Kidney (tissue), 14 donors: Measurements from ENCODE around the gene HIKESHI. TPM values are rescaled to one million over a fixed set of nuclear protein-coding genes. Genes with fewer than 3 reads are reported as not detected.

Experiments used
- DNase-seq, 5 donors: peaks; one replicate each; pipeline ENCODE4 v3.0.0-alpha.2; 2013 to 2020
- FAIRE-seq: peaks from 2 replicates; lab custom pipeline; 2012; peaks lifted over from hg19 to GRCh38; lab: Jason Lieb, UNC
- H3K27ac ChIP-seq, 2 donors: one replicate each; pipeline ENCODE4 v1.7.0; 2013; ENCODE audit warnings: low read depth in 2 of 2, low read length in 2 of 2, inconsistent platforms in 1 of 2
- H3K27me3 ChIP-seq: one replicate; pipeline ENCODE4 v1.7.1; 2013; ENCODE audit warnings: low read length, inconsistent platforms; ENCODE audit not compliant: control insufficient read depth, insufficient read depth
- H3K36me3 ChIP-seq, 3 donors: one replicate each; pipeline versions ENCODE4 v1.7.0 to v1.7.1; 2013; ENCODE audit warnings: low read length in 3 of 3, control low read depth in 1 of 3, inconsistent platforms in 1 of 3; ENCODE audit not compliant: insufficient read depth in 3 of 3, control insufficient read depth in 2 of 3
- H3K4me1 ChIP-seq, 3 donors: one replicate each; pipeline versions ENCODE4 v1.7.0 to v1.7.1; 2013; ENCODE audit warnings: low read length in 3 of 3, inconsistent platforms in 1 of 3, low read depth in 1 of 3; ENCODE audit not compliant: control insufficient read depth in 2 of 3, insufficient read depth in 2 of 3
- H3K4me3 ChIP-seq, 3 donors: one replicate each; pipeline versions ENCODE4 v1.7.0 to v1.8.1; 2013; ENCODE audit warnings: low read length in 3 of 3, control low read depth in 1 of 3, inconsistent platforms in 1 of 3
- H3K9ac ChIP-seq, 3 donors: one replicate each; pipeline versions ENCODE4 v1.7.0 to v1.7.1; 2013; ENCODE audit warnings: low read length in 3 of 3, control low read depth in 1 of 3, inconsistent platforms in 1 of 3
- H3K9me3 ChIP-seq, 3 donors: one replicate each; pipeline versions ENCODE4 v1.7.0 to v1.7.1; 2013; ENCODE audit warnings: low read length in 3 of 3, control low read depth in 1 of 3, inconsistent platforms in 1 of 3; ENCODE audit not compliant: control insufficient read depth in 2 of 3, insufficient read depth in 1 of 3
- intact Hi-C: fragments of 100-400 bp; cut with DNase I; formaldehyde crosslinking; loops from one replicate; pipeline ENCODE4 v1.11.1; 2022
- polyA plus RNA-seq: library from polyadenylated mRNA; stranded (reverse); fragments of 350-450 nt; fragmentation: Illumina TruSeq; extraction: RNeasy Lipid Tissue Mini Kit (QIAGEN cat#74804); gene quantifications from one replicate; pipeline ENCODE4 v1.2.3, GENCODE V29; 2014; ENCODE audit warnings: low read depth, low replicate concordance; ENCODE audit not compliant: insufficient read depth
- total RNA-seq: library from RNA; stranded (reverse); fragmentation: NEBNext Ultra II Directional; extraction: Animal tissue kit (Norgen Biotek cat#: 25700); gene quantifications from one replicate; pipeline ENCODE4 v1.2.1, GENCODE V29; 2021
- TF ChIP-seq, protein P1 (sequence below): IDR thresholded peaks from 3 replicates; pipeline ENCODE4 v1.5.1; 2012; ENCODE audit warnings: mild to moderate bottlenecking, moderate library complexity, borderline replicate concordance; ENCODE audit not compliant: insufficient read depth; ENCODE audit errors: extremely low read depth
- donor health status: control.
- donor health status: control.
- donor health status: control.
- donor health status: control.
- donor health status: control.
- donor health status: DM: yes; HTN: yes; CAD: no.
- donor health status: Normal renal cell carcinoma (clear cell type).

The HIKESHI gene
- total and polyA plus RNA-seq, 2 donors from 2014 or later, result 26.9 to 47.0 TPM

DNA sequence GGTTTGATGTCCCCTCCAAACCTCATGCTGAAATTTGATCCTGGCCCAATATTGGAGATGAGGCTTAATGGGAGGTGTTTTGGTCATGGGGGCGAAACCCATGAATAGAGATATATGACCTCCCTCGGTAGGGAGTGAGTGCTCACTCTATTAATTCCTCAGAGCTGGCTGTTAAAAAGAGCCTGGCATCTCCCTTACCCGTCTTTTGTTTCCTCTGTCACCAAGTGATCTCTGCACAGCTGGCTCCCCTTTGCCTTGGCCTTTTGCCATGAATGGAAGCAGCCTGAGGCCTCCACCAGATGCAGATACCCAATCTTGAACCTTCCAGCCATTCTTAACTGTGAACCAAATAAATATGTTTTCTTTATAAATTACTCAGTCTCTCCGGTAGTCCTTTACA lies 68.1 kb downstream of the HIKESHI start:
- TF ChIP-seq, protein P1, sequence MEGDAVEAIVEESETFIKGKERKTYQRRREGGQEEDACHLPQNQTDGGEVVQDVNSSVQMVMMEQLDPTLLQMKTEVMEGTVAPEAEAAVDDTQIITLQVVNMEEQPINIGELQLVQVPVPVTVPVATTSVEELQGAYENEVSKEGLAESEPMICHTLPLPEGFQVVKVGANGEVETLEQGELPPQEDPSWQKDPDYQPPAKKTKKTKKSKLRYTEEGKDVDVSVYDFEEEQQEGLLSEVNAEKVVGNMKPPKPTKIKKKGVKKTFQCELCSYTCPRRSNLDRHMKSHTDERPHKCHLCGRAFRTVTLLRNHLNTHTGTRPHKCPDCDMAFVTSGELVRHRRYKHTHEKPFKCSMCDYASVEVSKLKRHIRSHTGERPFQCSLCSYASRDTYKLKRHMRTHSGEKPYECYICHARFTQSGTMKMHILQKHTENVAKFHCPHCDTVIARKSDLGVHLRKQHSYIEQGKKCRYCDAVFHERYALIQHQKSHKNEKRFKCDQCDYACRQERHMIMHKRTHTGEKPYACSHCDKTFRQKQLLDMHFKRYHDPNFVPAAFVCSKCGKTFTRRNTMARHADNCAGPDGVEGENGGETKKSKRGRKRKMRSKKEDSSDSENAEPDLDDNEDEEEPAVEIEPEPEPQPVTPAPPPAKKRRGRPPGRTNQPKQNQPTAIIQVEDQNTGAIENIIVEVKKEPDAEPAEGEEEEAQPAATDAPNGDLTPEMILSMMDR, result no peak
- DNase-seq, result no peak
- H3K4me3 ChIP-seq, result no peak overlapping the region
- H3K9ac ChIP-seq, result no peak overlapping the region
- no peaks in the 10 kb centered on the region for H3K4me1 ChIP-seq
- H3K27ac ChIP-seq, result no peak overlapping the region
- no peaks in the 10 kb centered on the region for H3K9me3 ChIP-seq
- no peaks in the 10 kb centered on the region for H3K27me3 ChIP-seq
- intact Hi-C loops, result no loop called here
- H3K36me3 ChIP-seq, result no peaks in the 10 kb centered on the region
- FAIRE-seq, result no peak

DNA sequence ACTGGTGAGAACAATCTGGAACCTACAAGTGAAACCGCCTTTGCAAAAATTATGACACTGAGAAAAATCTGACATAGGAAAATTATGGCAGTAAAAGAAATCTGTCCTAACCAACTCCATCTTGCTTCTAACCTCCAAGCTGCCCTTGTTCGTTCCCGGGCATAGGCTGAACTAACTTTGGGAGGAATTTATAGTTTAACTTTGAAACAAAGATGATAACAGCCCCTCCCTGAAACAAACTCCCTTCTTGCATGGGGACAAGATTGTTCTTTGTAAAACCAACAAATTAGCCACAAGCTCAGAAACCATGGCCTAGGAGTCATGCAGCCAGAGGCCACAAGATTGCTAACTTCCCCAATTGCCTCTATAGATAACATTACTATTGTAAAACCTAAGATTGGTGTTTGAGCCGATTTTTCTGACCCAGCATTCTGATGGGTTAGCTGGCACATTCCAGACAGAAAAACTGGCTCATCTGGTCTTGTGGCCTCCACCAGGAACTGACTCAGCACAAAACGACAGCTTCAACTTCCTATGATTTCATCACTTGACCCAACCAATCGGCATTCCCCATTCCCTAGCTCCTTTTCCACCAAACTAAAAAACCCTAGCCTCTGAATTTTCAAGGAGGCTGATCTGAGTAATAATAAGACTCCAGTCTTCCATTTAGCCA lies 69.0 kb downstream of the HIKESHI start:
- Histone ChIP-seq H3K27ac (no peak overlapping the region), H3K27me3 (no peaks in the 10 kb centered on the region), H3K36me3 (no peaks in the 10 kb centered on the region), H3K4me3 (no peak overlapping the region), H3K9ac (no peak overlapping the region), H3K9me3 (no peaks in the 10 kb centered on the region), H3K4me1 (no peaks in the 10 kb centered on the region)
- FAIRE-seq (no peak), DNase-seq (no peak)
- TF ChIP-seq, protein P1, result no peak
- intact Hi-C loops, result no loop called here

GRCh38 chr11:86372041-86372440 lies 70.0 kb downstream of the HIKESHI start:
- Histone ChIP-seq H3K4me1 (no peaks in the 10 kb centered on the region), H3K9me3 (no peaks in the 10 kb centered on the region), H3K27ac (no peak overlapping the region), H3K27me3 (no peaks in the 10 kb centered on the region), H3K4me3 (no peak overlapping the region), H3K9ac (no peak overlapping the region), H3K36me3 (no peaks in the 10 kb centered on the region)
- intact Hi-C loops, result no loop called here
- DNase-seq (no peak), FAIRE-seq (no peak)
- TF ChIP-seq, protein P1, result no peak

DNA sequence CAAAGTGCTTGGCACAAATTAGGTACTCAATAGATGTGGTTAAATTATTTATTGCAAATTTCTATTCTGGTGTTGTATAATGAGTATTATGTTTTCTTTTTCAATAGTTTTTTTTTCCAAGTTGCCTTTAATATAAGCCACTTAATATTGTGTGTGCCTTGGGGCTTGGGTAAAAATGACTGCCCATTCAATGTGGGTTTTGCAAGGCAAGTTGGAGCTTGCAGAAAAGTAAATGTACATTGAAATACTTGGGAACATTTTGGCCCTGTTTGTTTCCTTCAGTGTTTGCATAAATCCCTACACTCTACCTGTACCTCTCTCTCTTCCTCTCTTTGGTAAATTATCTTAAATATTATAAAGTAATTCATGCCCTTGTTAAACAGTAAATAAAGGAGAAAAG lies 70.5 kb downstream of the HIKESHI start:
- intact Hi-C loops, result no loop called here
- Histone ChIP-seq H3K36me3 (no peaks in the 10 kb centered on the region), H3K9ac (no peak overlapping the region), H3K4me3 (no peak overlapping the region), H3K27ac (no peak overlapping the region), H3K4me1 (no peaks in the 10 kb centered on the region), H3K9me3 (no peaks in the 10 kb centered on the region), H3K27me3 (no peaks in the 10 kb centered on the region)
- DNase-seq (no peak), FAIRE-seq (no peak)
- TF ChIP-seq, protein P1, result no peak
